Lung (tissue), 12 donors: ENCODE data around the gene METTL16. TPM values are rescaled to one million over a fixed set of nuclear protein-coding genes. Genes with fewer than 3 reads are reported as not detected.
"Not testable (repeated sequence)": the region's sequence is repeated elsewhere in the genome, so short reads cannot be mapped to it uniquely, and the experiment has no call there.

Experiments used
- ATAC-seq: fragments of 200-7000 bp; cut with Tn5 transposase; one replicate; pipeline ENCODE4 v1.9.1; 2020; ENCODE audit warnings: moderate number of reproducible peaks; ENCODE audit not compliant: insufficient read depth, low FRiP score
- DNase-seq, 3 donors: peaks; one replicate each; pipeline ENCODE4 v3.0.0-alpha.2; 2013 to 2017
- H3K27ac ChIP-seq, 2 donors: one replicate each; pipeline ENCODE4 v1.5.1; 2013; ENCODE audit warnings: mild to moderate bottlenecking in 2 of 2, moderate library complexity in 2 of 2, control low read depth in 1 of 2, inconsistent platforms in 1 of 2, low read depth in 1 of 2, low read length in 1 of 2
- H3K27me3 ChIP-seq, 3 donors: one replicate each; pipeline ENCODE4 v1.5.1; 2013; ENCODE audit warnings: low read length in 2 of 3; ENCODE audit not compliant: control insufficient read depth in 3 of 3, insufficient read depth in 3 of 3
- H3K36me3 ChIP-seq, 4 donors: one replicate each; pipeline ENCODE4 v1.5.1; 2013; ENCODE audit warnings: low read length in 4 of 4, mild to moderate bottlenecking in 1 of 4, moderate library complexity in 1 of 4; ENCODE audit not compliant: control insufficient read depth in 4 of 4, insufficient read depth in 4 of 4
- H3K4me1 ChIP-seq, 5 donors: one replicate each; pipeline ENCODE4 v1.5.1; 2013; ENCODE audit warnings: low read length in 5 of 5, mild to moderate bottlenecking in 2 of 5, moderate library complexity in 1 of 5; ENCODE audit not compliant: control insufficient read depth in 5 of 5, insufficient read depth in 5 of 5
- H3K4me3 ChIP-seq: one replicate; pipeline ENCODE4 v1.5.1; 2013; ENCODE audit warnings: mild to moderate bottlenecking, control low read depth, moderate library complexity
- H3K9ac ChIP-seq, 2 donors: one replicate each; pipeline ENCODE4 v1.5.1; 2013; ENCODE audit warnings: low read length in 2 of 2, control low read depth in 1 of 2; ENCODE audit not compliant: insufficient read depth in 1 of 2
- H3K9me3 ChIP-seq, 4 donors: one replicate each; pipeline ENCODE4 v1.5.1; 2013; ENCODE audit warnings: low read length in 3 of 4, mild to moderate bottlenecking in 1 of 4, moderate library complexity in 1 of 4; ENCODE audit not compliant: control insufficient read depth in 4 of 4, insufficient read depth in 3 of 4
- CTCF ChIP-seq: IDR thresholded peaks from 2 replicates; pipeline ENCODE4 v1.5.1; 2012; ENCODE audit warnings: mild to moderate bottlenecking; ENCODE audit errors: control extremely low read depth, extremely low read depth
- WGBS, 2 donors: extraction: QIAGEN DNeasy Blood & Tissue Kit; methylation state at CpG; one replicate each; pipeline ENCODE4 v1.1.7; 2013; 5-methylcytosine and 5-hydroxymethylcytosine counted together
- polyA plus RNA-seq, 2 donors: library from polyadenylated mRNA; stranded (reverse); fragments of 200-250 nt; gene quantifications; one replicate each; pipeline ENCODE4 v1.2.1, GENCODE V29; 2013
- total RNA-seq, 2 donors: library from RNA; depleted of rRNA in 1 of 2; stranded (reverse); fragments of >200 nt in 1 of 2; gene quantifications; one replicate each; pipeline ENCODE4 v1.2.1, GENCODE V29; 2014 to 2021
- donor health status: control.
- donor health status: control.
- donor health status: Bipolar disorder and iron deficiency.
- donor health status: healthy.
- donor health status: DM: yes; HTN: yes; CAD: no.

METTL16 gene
- total and polyA plus RNA-seq, 4 donors, result 12.1 to 36.1 (median 29.8) TPM

- Histone ChIP-seq H3K4me1 (peaks cover 2 to 12% (median 7%) of the 10 kb centered on the region in 5 donors), H3K4me3 (no peak overlapping the region), H3K36me3 (peaks cover 0 to 5% (median 0%) of the 10 kb centered on the region in 4 donors), H3K27ac (no peak overlapping the region), H3K27me3 (no peaks in the 10 kb centered on the region), H3K9me3 (no peaks in the 10 kb centered on the region), H3K9ac (no peak overlapping the region)
- no peak for TF ChIP-seq CTCF
- no peak for ATAC-seq
- DNase-seq, result peak in 1 of 3 donors; percentile 21
- whole genome bisulfite sequencing, 2 donors, result 74 to 76% methylated on average over 6 of the region's 6 CpGs
Measured at GRCh38 chr17:2487306-2487705, 24.4 kb downstream of the METTL16 start.

- H3K9ac ChIP-seq, H3K27ac ChIP-seq, ATAC-seq, H3K4me3 ChIP-seq, H3K27me3 ChIP-seq, H3K9me3 ChIP-seq, DNase-seq, H3K36me3 ChIP-seq: not testable (repeated sequence)
- WGBS, 2 donors, result 88 to 95% methylated on average over 4 of the region's 4 CpGs
- peaks cover 2 to 12% (median 7%) of the 10 kb centered on the region in 5 donors for H3K4me1 ChIP-seq
Measured at GRCh38 chr17:2486709-2487108, 25.0 kb downstream of the METTL16 start.

- no peak for TF ChIP-seq CTCF
- H3K36me3 ChIP-seq, result peaks cover 0 to 5% (median 0%) of the 10 kb centered on the region in 4 donors
- H3K4me3 ChIP-seq, result no peak overlapping the region
- no peak overlapping the region for H3K27ac ChIP-seq
- WGBS, 2 donors, result 60 to 76% methylated on average over 10 of the region's 10 CpGs
- H3K9ac ChIP-seq, result no peak overlapping the region
- H3K9me3 ChIP-seq, result no peaks in the 10 kb centered on the region
- no peaks in the 10 kb centered on the region for H3K27me3 ChIP-seq
- ATAC-seq (no peak), DNase-seq (no peak)
- peaks cover under 1 to 7% (median 6%) of the 10 kb centered on the region in 5 donors for H3K4me1 ChIP-seq
Measured at GRCh38 chr17:2485970-2486369, 25.7 kb downstream of the METTL16 start.

GRCh38 chr17:2485543-2485942 lies 26.1 kb downstream of the METTL16 start:
- no peaks in the 10 kb centered on the region for H3K27me3 ChIP-seq
- peaks cover 0 to 7% (median 6%) of the 10 kb centered on the region in 5 donors for H3K4me1 ChIP-seq
- 50 to 59% methylated on average over 5 of the region's 5 CpGs for WGBS, 2 donors
- no peaks in the 10 kb centered on the region for H3K9me3 ChIP-seq
- TF ChIP-seq CTCF, result no peak
- DNase-seq (peak in 1 of 3 donors; percentile 17), ATAC-seq (peak; percentile 19)
- H3K27ac ChIP-seq, result peak overlapping the region in 1 of 2 donors; percentile 5
- H3K9ac ChIP-seq, result no peak overlapping the region
- no peak overlapping the region for H3K4me3 ChIP-seq
- H3K36me3 ChIP-seq, result peaks cover 0 to 5% (median 0%) of the 10 kb centered on the region in 4 donors
